ENCODE results near the gene IRX1.

- no peak for TF ChIP-seq GABPA (IDR thresholded peaks at IDR 0.05; ENCODE audit: low read depth)
- TF ChIP-seq CTCF (IDR thresholded peaks at IDR 0.05; ENCODE audit: insufficient read depth, low read length), result no peak
- no peak for TF ChIP-seq POLR2AphosphoS5 (IDR thresholded peaks at IDR 0.05; ENCODE audit: low read depth)
- TF ChIP-seq SPI1 (IDR thresholded peaks at IDR 0.05; ENCODE audit: borderline replicate concordance, low read depth), result no peak
Observed at GRCh38 chr5:3601061-3601710, 5.6 kb downstream of the IRX1 start.
